ENCODE data around the gene CACNA1S. TPM values are rescaled to one million over a fixed set of nuclear protein-coding genes. Genes with fewer than 3 reads are reported as not detected.

Gene CACNA1S
- total RNA-seq, 2 experiments from 2014 or later = not detected

- intact Hi-C loops (cut with micrococcal nuclease; ENCODE audit: unreplicated experiment) = no loop called here
- BruUV-seq (replicated peaks) = no TSS peak
- no peak overlapping the region for H3K4me2 ChIP-seq (ENCODE audit: low read length)
Observed at GRCh38 chr1:201156346-201156745, 44.1 kb upstream of the CACNA1S start.

GRCh38 chr1:201155354-201155753, 43.1 kb upstream of the CACNA1S start:
- CTCF ChIA-PET (ENCODE audit: unreplicated experiment) = interaction anchor here (1.0 kb wide), 1 partner anchor 14 kb away, joined by 5 read pairs; no protein-coding TSS in a partner anchor
- POLR2A ChIA-PET = interaction anchor here (0.6 kb wide), 1 partner anchor 36 kb away, joined by 4 read pairs; no protein-coding TSS in a partner anchor
- H3K9me3 ChIP-seq (ENCODE audit: low read length) = peaks cover 5% of the 10 kb centered on the region; the same call in 1 of the 2 replicates
- no peak overlapping the region for H2AFZ ChIP-seq (ENCODE audit: low read length)
- H3K36me3 ChIP-seq (ENCODE audit: insufficient read depth, low read length) = no peaks in the 10 kb centered on the region
- no peaks in the 10 kb centered on the region for H3K9me2 ChIP-seq (ENCODE audit: insufficient read depth, low read length)
- no peak overlapping the region for H3K4me2 ChIP-seq (ENCODE audit: low read length)
- H3K4me3 ChIP-seq (ENCODE audit: low read depth, low read length, poor library complexity, severe bottlenecking) = no peak overlapping the region
- no peaks in the 10 kb centered on the region for H4K20me1 ChIP-seq (ENCODE audit: insufficient read depth, low read length)
- DNase-seq (ENCODE audit: low spot score) = no peak
- intact Hi-C loops (cut with micrococcal nuclease; ENCODE audit: unreplicated experiment) = no loop called here
- TF ChIP-seq CTCF (conservative IDR thresholded peaks at IDR 0.05; ENCODE audit: low read length) = no peak
- no peak for TF ChIP-seq EZH2phosphoT487 (IDR thresholded peaks at IDR 0.05; ENCODE audit: borderline replicate concordance, low read depth, low read length)
- H3K4me1 ChIP-seq (ENCODE audit: insufficient read depth, low read length, poor library complexity, severe bottlenecking) = peaks cover 14% of the 10 kb centered on the region
- no TSS peak for BruUV-seq (replicated peaks)
- no peaks in the 10 kb centered on the region for H3K79me2 ChIP-seq (ENCODE audit: insufficient read depth, low read depth, low read length)
- no peak overlapping the region for H3K27ac ChIP-seq (ENCODE audit: low read depth, low read length, poor library complexity, severe bottlenecking)

More at GRCh38 chr1:201156346-201156745, 44.1 kb upstream of the CACNA1S start:
- Histone ChIP-seq H3K4me1 (ENCODE audit: insufficient read depth, low read length, poor library complexity, severe bottlenecking) (peaks cover 17% of the 10 kb centered on the region), H2AFZ (ENCODE audit: low read length) (no peak overlapping the region), H3K79me2 (ENCODE audit: insufficient read depth, low read depth, low read length) (no peaks in the 10 kb centered on the region), H3K27ac (ENCODE audit: low read depth, low read length, poor library complexity, severe bottlenecking) (no peak overlapping the region), H3K36me3 (ENCODE audit: insufficient read depth, low read length) (no peaks in the 10 kb centered on the region), H3K9me3 (ENCODE audit: low read length) (peaks cover 5% of the 10 kb centered on the region; the same call in 1 of the 2 replicates), H4K20me1 (ENCODE audit: insufficient read depth, low read length) (no peaks in the 10 kb centered on the region), H3K4me3 (ENCODE audit: low read depth, low read length, poor library complexity, severe bottlenecking) (no peak overlapping the region), H3K9me2 (ENCODE audit: insufficient read depth, low read length) (no peaks in the 10 kb centered on the region)
- no peak for DNase-seq (ENCODE audit: low spot score)
- TF ChIP-seq CTCF (conservative IDR thresholded peaks at IDR 0.05; ENCODE audit: low read length) = no peak
- no peak for TF ChIP-seq EZH2phosphoT487 (IDR thresholded peaks at IDR 0.05; ENCODE audit: borderline replicate concordance, low read depth, low read length)
- ChIA-PET CTCF (ENCODE audit: unreplicated experiment) (no interaction called here), POLR2A (no interaction called here)

- Histone ChIP-seq H3K9me3 (ENCODE audit: low read length) (peaks cover 5% of the 10 kb centered on the region; the same call in 1 of the 2 replicates), H3K4me2 (ENCODE audit: low read length) (peak within 1 kb of the TSS; percentile 81), H3K79me2 (ENCODE audit: insufficient read depth, low read depth, low read length) (no peaks in the 10 kb centered on the region), H3K4me3 (ENCODE audit: low read depth, low read length, poor library complexity, severe bottlenecking) (peak within 1 kb of the TSS; percentile 82), H4K20me1 (ENCODE audit: insufficient read depth, low read length) (no peaks in the 10 kb centered on the region), H3K27ac (ENCODE audit: low read depth, low read length, poor library complexity, severe bottlenecking) (no peak within 1 kb of the TSS), H3K9me2 (ENCODE audit: insufficient read depth, low read length) (no peaks in the 10 kb centered on the region), H2AFZ (ENCODE audit: low read length) (peak within 1 kb of the TSS; percentile 94), H3K36me3 (ENCODE audit: insufficient read depth, low read length) (peaks cover 3% of the 10 kb centered on the region; the same call in 1 of the 2 replicates), H3K4me1 (ENCODE audit: insufficient read depth, low read length, poor library complexity, severe bottlenecking) (peaks cover 14% of the 10 kb centered on the region)
- no peak for TF ChIP-seq CTCF (conservative IDR thresholded peaks at IDR 0.05; ENCODE audit: low read length)
- TF ChIP-seq EZH2phosphoT487 (IDR thresholded peaks at IDR 0.05; ENCODE audit: borderline replicate concordance, low read depth, low read length) = no peak
- ChIA-PET CTCF (ENCODE audit: unreplicated experiment) (interaction anchor here (1.4 kb wide), 1 partner anchor 18 kb away, joined by 4 read pairs; no protein-coding TSS in a partner anchor), POLR2A (interaction anchor here (0.6 to 0.9 kb wide), 3 partner anchors 35 to 1606 kb away, joined by 3 to 5 read pairs (median 4); no protein-coding TSS in a partner anchor)
- intact Hi-C loops (cut with micrococcal nuclease; ENCODE audit: unreplicated experiment) = no loop called here
- DNase-seq (ENCODE audit: low spot score) = peak; percentile 96
- BruUV-seq (replicated peaks) = no TSS peak
Observed at GRCh38 chr1:201154389-201155165, 42.4 kb upstream of the CACNA1S start, which contains the start of gene TMEM9. Gene TMEM9 (minus strand): TSS chr1:201154474. CDS start chr1:201153923, 551 bp downstream.
